NCI-H446 (cell line): ENCODE data around the gene CAVIN3.

ENCODE experiments used
- DNase-seq, 2 experiments: peaks; one replicate each; lab custom pipeline; 2025; lab: John Stamatoyannopoulos, UW

The CAVIN3 gene, protein sequence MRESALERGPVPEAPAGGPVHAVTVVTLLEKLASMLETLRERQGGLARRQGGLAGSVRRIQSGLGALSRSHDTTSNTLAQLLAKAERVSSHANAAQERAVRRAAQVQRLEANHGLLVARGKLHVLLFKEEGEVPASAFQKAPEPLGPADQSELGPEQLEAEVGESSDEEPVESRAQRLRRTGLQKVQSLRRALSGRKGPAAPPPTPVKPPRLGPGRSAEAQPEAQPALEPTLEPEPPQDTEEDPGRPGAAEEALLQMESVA

GRCh38 chr11:6320411-6321155, at the start of gene CAVIN3:
Gene CAVIN3 (minus strand): TSS chr11:6320501. CDS start chr11:6320476, 25 bp downstream.
- DNase-seq: no peak

GRCh38 chr11:6365659-6366058, 45.4 kb upstream of the CAVIN3 start:
- no peak for DNase-seq

- peak; percentile 25 to 82 for DNase-seq
Observed at GRCh38 chr11:6362873-6363678, 42.8 kb upstream of the CAVIN3 start.

DNA sequence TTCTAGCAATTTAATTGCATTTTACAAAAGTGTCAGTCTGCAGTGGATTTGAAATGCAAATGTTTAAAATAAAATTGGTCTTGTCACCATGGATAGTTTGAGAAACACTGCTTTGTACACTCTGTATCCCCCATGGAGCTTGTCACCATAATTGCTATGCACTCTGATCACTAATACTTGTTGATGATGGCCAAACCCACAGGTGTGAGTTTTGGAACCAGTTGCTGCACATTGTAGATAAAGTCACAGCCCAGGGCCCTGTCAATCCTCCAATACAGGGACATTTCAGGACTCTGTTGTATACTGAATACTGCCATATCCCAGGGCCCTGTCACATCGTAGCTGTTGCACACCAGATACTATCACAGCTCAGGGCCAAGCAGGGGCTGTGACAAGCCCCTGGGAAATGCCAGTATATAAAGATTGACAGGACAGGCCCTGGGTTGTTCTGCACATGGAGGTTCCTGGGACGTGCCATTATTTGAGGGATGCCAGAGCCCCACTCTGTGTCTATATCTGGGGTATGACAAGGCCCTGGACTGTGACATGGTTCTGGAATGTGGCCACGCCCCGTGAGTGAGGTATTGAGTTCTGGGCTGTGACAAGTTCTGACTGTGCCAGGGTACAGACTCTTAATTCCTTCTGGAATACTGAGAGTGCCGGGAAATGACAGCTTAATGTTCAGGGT, 42.0 kb upstream of the CAVIN3 start:
- DNase-seq: no peak

DNA sequence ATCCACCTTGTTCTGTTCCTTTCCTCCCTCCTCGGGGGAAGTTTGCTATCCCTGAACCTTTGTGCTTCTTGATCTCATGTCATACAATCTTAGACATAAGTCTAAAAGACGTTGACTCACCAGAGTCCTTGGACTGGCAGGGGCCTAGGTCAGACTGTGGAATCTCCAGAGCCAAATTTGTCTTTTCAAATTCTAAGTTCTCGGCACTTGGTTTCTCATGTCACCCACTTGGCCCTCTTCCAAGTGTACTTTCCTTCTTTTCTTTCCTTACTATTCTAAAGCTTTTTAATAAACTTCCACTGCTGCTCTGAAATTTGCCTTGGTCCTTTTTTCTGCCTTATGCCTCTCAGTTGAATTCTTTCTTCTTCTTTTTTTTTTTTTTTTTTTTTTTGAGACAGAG, 39.9 kb upstream of the CAVIN3 start:
- DNase-seq: no peak

DNA sequence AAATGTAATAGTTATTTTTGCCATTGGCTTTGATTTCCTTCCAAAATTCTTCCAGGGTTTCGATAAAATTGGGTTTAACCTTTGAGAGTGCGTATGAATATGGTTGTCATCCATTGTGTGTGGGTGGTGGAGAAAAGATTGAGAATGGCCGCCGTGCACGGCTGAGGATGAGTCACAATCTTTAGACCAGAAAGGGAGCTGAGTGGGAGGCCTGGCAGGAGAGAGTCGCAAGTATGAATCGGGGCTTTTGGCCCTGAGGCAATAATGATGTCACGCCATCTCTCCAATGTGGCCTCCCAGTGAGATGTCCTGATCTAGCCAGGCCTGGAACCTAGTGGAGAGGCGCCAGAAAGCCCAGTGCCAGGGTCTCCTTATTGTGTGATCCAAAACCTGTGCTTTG, 36.9 kb upstream of the CAVIN3 start:
- DNase-seq: peak in 1 of 2 experiments; percentile 26

- no peak for DNase-seq
Observed at GRCh38 chr11:6356503-6357055, 36.3 kb upstream of the CAVIN3 start.

DNA sequence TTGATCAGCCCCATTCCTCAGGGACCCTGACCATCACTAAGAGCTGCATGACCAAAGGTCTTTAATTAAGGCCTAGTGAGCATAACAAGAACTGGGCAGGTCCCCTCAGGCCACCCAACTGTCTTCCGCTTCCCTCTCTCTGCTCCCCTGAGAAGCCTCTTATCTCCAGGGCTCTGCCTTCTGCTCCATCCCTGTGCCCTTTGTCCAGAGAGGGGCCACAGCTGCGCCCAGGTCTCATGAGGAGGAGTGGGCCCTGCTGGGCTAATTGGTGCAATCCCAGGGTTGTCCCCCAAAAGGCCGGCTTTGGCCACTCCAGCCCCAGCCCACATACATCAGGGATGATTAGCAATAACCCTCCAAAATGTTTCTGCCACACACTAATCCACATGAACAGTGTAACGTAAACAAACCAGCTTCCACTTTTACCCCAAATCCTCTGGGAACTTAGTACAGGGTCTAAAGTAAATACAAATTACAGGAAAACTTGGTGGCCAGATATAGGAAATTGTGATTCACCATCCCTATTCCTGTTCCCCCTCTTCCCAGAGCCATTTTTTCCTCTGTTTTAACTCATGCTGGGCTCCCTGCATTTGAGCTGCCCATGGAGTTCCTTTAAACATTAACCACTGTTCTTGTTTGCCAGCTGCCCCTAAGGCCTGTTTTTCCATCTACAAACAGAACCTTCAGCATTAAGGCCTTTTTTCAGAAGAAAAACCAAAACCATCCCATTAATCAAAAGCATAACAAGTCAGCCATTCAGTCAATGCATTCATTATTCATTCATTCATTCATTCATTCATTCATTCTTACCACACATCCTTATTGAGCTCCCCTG, 34.6 kb upstream of the CAVIN3 start:
- no peak for DNase-seq

- DNase-seq: peak in 1 of 2 experiments; percentile 42
Observed at GRCh38 chr11:6353367-6353987, 33.2 kb upstream of the CAVIN3 start.

DNA sequence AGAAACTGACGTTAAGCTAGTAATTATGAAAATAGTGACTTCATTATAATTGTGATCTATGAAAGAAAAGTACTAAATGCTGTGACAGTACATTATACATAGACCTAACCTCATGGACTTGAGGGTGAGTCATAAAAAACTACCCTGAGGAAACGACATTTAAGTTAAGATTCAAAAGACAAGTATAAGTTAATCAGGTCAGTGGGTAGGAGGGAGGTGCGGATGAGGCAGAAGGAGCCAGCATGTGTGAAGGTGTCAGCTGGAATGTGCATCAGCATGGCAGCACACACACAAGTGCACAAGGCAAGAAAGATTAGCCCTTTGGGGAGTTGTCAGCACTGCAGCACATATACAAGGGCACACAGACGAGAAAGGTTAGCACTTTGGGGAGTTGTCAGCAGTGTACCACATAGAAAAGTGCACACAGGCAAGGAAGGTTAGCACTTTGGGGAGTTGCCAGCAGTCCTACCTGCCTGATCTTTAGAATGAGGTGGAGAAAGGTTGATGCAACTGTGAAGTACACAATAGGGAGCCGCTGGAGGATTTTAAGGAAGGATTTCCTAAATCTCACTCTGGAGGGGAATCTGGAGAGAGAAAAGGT, 31.6 kb upstream of the CAVIN3 start:
- DNase-seq: no peak

DNA sequence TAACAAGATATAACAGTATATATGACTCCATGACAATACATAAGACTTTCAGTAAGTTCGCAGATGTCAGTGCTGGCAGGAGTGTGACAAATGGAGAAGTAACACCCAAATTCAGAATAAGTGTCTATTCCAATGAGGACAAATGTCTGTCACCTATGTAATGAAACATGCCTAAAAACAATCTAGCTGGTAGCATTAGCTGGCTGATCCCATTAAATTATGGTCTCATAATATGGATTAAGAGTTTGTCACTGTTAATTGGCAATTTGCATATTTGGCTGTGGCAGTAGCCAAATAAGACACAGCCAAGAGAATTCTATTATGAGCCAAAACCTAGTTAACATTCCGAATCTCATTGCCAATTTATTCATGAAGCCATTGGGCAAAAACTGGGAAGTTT, 30.2 kb upstream of the CAVIN3 start:
- DNase-seq: no peak

DNA sequence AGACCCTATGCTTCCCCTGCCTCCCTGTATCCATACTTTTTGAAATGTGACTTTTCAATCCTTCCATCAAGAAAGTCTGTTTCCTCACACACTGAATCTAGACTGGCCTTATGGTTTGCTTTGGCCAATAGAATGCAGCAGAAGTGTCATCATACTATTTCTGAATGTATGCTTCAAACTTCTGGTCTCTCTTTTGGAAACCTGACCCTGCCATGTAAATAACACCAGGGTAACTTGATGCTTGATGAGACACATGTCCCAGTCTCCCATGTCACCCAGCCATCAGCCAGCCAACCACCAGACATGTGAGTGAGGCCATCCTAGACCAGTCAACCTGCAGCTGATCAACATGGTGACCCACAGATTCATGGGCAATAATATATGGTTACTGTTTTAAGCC, 29.7 kb upstream of the CAVIN3 start:
- DNase-seq: no peak

- no peak for DNase-seq
Observed at GRCh38 chr11:6345366-6345765, 25.1 kb upstream of the CAVIN3 start.

GRCh38 chr11:6336293-6336692, 16.0 kb upstream of the CAVIN3 start:
- DNase-seq: no peak

DNA sequence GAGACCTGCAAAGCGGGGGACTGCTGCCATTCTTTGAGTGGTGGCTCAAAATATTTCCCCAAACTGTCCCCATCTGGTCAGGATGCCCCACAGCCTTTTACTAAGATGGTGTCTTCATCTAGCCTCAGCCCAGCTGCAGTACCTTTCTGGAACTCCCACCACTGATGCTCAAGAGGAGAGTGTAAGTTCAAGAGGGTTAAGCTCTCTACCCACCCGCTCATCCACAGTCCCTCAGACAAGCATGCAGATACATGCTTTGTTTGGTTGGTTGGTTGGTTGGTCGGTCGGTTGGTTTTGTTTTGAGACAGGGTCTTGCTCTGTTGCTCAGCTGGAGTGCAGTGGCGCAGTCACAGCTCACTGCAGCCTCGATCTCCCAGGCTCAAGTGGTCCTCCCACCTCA, 14.5 kb upstream of the CAVIN3 start:
- no peak for DNase-seq

GRCh38 chr11:6333095-6333494, 12.8 kb upstream of the CAVIN3 start:
- DNase-seq: no peak

- DNase-seq: no peak
Observed at GRCh38 chr11:6332066-6332465, 11.8 kb upstream of the CAVIN3 start.

DNA sequence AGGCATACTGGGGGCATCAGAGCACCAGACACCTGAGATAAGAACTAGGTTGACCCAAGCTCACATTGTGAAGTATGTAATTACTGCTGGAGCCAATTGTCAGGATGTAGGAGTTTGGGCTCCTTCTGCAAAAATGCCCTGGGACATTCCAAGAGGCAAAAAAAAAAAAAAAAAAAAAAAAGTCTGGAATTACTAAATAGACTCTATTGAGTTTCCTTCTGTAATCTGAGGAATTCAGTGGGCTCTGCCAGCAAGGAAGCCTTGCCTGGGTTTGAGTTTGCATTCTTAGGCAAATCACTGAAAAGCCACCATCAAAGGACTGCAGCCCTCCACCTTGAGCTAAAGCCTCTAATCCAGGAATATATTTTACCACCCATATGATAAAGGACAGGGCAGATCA, 8.0 kb upstream of the CAVIN3 start:
- DNase-seq: no peak

- DNase-seq: no peak
Observed at GRCh38 chr11:6327806-6328205, 7.5 kb upstream of the CAVIN3 start.

DNA sequence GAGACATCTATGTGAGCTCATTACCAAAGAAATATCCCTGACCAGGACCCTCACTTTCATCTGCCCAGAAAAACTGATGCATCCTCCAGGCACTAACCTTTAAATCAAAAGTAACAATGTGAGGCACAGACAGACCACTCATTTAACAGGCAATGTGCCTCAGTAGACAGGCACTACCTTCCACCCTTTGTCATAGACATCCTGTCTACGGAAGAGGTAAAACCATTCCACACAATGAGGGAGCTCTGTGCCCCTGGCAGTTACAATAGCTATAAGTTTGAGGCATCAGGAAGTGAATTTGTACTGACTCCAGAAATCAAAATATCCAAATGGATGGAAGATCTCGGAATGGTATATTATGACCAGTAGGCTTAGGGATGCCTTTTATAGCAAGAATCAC, 6.7 kb upstream of the CAVIN3 start:
- no peak for DNase-seq
